Measurements from ENCODE around the gene PSMD6.

The PSMD6 gene

GRCh38 chr3:63961891-63962290 is 61.4 kb downstream of the PSMD6 start:
- no peak overlapping the region for H3K27ac ChIP-seq
- no peak overlapping the region for H3K4me3 ChIP-seq
- TF ChIP-seq CTCF (IDR thresholded peaks at IDR 0.05): no peak
- DNase-seq (ENCODE audit: low spot score): no peak

Measured in coronary artery (tissue), 2 donors.